Panc1 (cell line): ENCODE measurements around the gene KIAA0232. TPM values are rescaled to one million over a fixed set of nuclear protein-coding genes. Genes with fewer than 3 reads are reported as not detected.

ENCODE experiments used
- ATAC-seq: fragments of 200-7000 bp; cut with Tn5 transposase; 2 replicates; pipeline ENCODE4 v1.9.1; 2020; ENCODE audit warnings: mild to moderate bottlenecking, moderate library complexity
- BruUV-seq: library from RNA; stranded (reverse); fragments of 400-500 nt; replicated peaks from 2 replicates; lab custom pipeline; 2021; lab: Mats Ljungman, UMichigan
- CTCF ChIA-PET: fragments of 300-600 bp; sonication (Branson Sonifier 250); formaldehyde crosslinking; loops from one replicate; lab custom pipeline; 2022; ENCODE audit warnings: antibody characterized with exemption; lab: Charles Lee
- POLR2A ChIA-PET: fragments of 300-600 bp; sonication (Branson Sonifier 250); formaldehyde crosslinking; loops from one replicate; lab custom pipeline; 2022; ENCODE audit warnings: antibody characterized with exemption; lab: Charles Lee
- DNase-seq: peaks from one replicate; pipeline ENCODE4 v3.0.0-alpha.2; 2010; ENCODE audit warnings: low read depth, low spot score
- H3K27ac ChIP-seq: 2 replicates; pipeline ENCODE4 v1.5.1; 2011; ENCODE audit warnings: mild to moderate bottlenecking, low read length, inconsistent platforms
- H3K27me3 ChIP-seq: fragments of 200-500 bp; sonication (Bioruptor generic); 2 replicates; pipeline ENCODE4 v1.6.0; 2014; ENCODE audit warnings: low read length, inconsistent platforms; ENCODE audit not compliant: control insufficient read depth, insufficient read depth
- H3K36me3 ChIP-seq: fragments of 200-500 bp; sonication (Bioruptor generic); 2 replicates; pipeline ENCODE4 v1.5.1; 2014; ENCODE audit warnings: inconsistent platforms, mild to moderate bottlenecking, low read length, moderate library complexity; ENCODE audit not compliant: control insufficient read depth, insufficient read depth
- H3K4me1 ChIP-seq: 2 replicates; pipeline ENCODE4 v1.5.1; 2011; ENCODE audit warnings: inconsistent platforms, mild to moderate bottlenecking, low read length, moderate library complexity; ENCODE audit not compliant: control insufficient read depth, insufficient read depth
- H3K4me3 ChIP-seq, 2 experiments: 2 replicates each; pipeline ENCODE4 v1.5.1; 2011 to 2012; ENCODE audit warnings: low read depth in 2 of 2, low read length in 2 of 2, mild to moderate bottlenecking in 2 of 2, inconsistent platforms in 1 of 2, moderate library complexity in 1 of 2
- H3K9me3 ChIP-seq: fragments of 200-500 bp; sonication (Bioruptor generic); 2 replicates; pipeline ENCODE4 v1.5.1; 2014; ENCODE audit warnings: low read depth, mild to moderate bottlenecking, inconsistent platforms, low read length, moderate library complexity; ENCODE audit not compliant: control insufficient read depth, insufficient read depth
- POLR2AphosphoS5 ChIP-seq: IDR thresholded peaks from 2 replicates; pipeline ENCODE4 v1.6.1; 2012; ENCODE audit warnings: mild to moderate bottlenecking, low read depth, low read length, moderate library complexity
- SIN3A ChIP-seq: IDR thresholded peaks from 2 replicates; pipeline ENCODE4 v1.6.1; 2012; ENCODE audit warnings: low read depth, mild to moderate bottlenecking, low read length, moderate library complexity, borderline replicate concordance; ENCODE audit not compliant: insufficient read depth
- TCF7L2 ChIP-seq: IDR thresholded peaks from 2 replicates; pipeline ENCODE4 v1.6.1; 2011; ENCODE audit warnings: mild to moderate bottlenecking, low read depth, low read length, inconsistent platforms
- in situ Hi-C: cut with HindIII; loops from 2 replicates; pipeline ENCODE4 v1.10.0; 2016; ENCODE audit warnings: low sequenced_read_pairs, low pct_unique_long_range_greater_than_20kb
- intact Hi-C: fragments of 100-400 bp; cut with micrococcal nuclease; formaldehyde crosslinking; loops from one replicate; pipeline ENCODE4 v1.10.0; 2022; ENCODE audit not compliant: unreplicated experiment
- total RNA-seq: library from RNA; stranded (reverse); gene quantifications from one replicate; pipeline ENCODE4 v1.2.1, GENCODE V29; 2021; ENCODE audit not compliant: unreplicated experiment
- TF ChIP-seq, protein P1 (sequence below), 2 experiments: IDR thresholded peaks; 2 replicates each; pipeline ENCODE4 v1.6.1; 2011 to 2012; ENCODE audit warnings: low read depth in 2 of 2, control low read depth in 1 of 2, low read length in 1 of 2, mild to moderate bottlenecking in 1 of 2, moderate library complexity in 1 of 2; ENCODE audit not compliant: insufficient read depth in 1 of 2
- TF ChIP-seq, protein P2 (sequence below): fragments of 450-650 bp; IDR thresholded peaks from 2 replicates; pipeline ENCODE4 v1.5.1; 2017; ENCODE audit warnings: mild to moderate bottlenecking

KIAA0232 gene
- total RNA-seq, 1 experiment from 2014 or later, result 20.2 TPM

DNA sequence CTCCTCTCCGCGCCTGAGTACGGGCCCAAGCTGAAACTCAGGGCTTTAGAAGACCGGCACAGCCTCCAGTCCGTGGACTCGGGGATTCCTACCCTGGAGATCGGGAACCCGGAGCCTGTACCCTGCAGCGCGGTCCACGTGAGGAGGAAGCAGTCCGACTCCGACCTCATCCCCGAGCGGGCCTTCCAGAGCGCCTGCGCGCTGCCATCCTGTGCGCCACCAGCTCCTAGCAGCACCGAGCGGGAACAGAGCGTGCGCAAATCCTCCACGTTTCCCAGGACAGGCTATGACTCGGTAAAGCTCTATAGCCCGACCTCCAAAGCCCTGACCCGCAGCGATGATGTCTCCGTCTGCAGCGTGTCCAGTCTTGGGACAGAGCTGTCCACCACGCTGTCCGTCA lies 141.0 kb downstream of the KIAA0232 start:
- ATAC-seq (no peak), DNase-seq (no peak)
- TF ChIP-seq POLR2AphosphoS5 (no peak), TCF7L2 (no peak), SIN3A (no peak)
- TF ChIP-seq, protein P1, sequence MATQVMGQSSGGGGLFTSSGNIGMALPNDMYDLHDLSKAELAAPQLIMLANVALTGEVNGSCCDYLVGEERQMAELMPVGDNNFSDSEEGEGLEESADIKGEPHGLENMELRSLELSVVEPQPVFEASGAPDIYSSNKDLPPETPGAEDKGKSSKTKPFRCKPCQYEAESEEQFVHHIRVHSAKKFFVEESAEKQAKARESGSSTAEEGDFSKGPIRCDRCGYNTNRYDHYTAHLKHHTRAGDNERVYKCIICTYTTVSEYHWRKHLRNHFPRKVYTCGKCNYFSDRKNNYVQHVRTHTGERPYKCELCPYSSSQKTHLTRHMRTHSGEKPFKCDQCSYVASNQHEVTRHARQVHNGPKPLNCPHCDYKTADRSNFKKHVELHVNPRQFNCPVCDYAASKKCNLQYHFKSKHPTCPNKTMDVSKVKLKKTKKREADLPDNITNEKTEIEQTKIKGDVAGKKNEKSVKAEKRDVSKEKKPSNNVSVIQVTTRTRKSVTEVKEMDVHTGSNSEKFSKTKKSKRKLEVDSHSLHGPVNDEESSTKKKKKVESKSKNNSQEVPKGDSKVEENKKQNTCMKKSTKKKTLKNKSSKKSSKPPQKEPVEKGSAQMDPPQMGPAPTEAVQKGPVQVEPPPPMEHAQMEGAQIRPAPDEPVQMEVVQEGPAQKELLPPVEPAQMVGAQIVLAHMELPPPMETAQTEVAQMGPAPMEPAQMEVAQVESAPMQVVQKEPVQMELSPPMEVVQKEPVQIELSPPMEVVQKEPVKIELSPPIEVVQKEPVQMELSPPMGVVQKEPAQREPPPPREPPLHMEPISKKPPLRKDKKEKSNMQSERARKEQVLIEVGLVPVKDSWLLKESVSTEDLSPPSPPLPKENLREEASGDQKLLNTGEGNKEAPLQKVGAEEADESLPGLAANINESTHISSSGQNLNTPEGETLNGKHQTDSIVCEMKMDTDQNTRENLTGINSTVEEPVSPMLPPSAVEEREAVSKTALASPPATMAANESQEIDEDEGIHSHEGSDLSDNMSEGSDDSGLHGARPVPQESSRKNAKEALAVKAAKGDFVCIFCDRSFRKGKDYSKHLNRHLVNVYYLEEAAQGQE (IDR thresholded peaks at IDR 0.05; ENCODE audit: insufficient read depth in 1 of 2, low read depth in 2 of 2, low read length in 1 of 2), result no peak
- TF ChIP-seq, protein P2, sequence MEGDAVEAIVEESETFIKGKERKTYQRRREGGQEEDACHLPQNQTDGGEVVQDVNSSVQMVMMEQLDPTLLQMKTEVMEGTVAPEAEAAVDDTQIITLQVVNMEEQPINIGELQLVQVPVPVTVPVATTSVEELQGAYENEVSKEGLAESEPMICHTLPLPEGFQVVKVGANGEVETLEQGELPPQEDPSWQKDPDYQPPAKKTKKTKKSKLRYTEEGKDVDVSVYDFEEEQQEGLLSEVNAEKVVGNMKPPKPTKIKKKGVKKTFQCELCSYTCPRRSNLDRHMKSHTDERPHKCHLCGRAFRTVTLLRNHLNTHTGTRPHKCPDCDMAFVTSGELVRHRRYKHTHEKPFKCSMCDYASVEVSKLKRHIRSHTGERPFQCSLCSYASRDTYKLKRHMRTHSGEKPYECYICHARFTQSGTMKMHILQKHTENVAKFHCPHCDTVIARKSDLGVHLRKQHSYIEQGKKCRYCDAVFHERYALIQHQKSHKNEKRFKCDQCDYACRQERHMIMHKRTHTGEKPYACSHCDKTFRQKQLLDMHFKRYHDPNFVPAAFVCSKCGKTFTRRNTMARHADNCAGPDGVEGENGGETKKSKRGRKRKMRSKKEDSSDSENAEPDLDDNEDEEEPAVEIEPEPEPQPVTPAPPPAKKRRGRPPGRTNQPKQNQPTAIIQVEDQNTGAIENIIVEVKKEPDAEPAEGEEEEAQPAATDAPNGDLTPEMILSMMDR, result no peak
- Histone ChIP-seq H3K4me3 (no peak overlapping the region), H3K27ac (no peak overlapping the region), H3K27me3 (no peaks in the 10 kb centered on the region), H3K36me3 (no peaks in the 10 kb centered on the region), H3K4me1 (peaks cover under 1% of the 10 kb centered on the region), H3K9me3 (no peaks in the 10 kb centered on the region)
- POLR2A ChIA-PET, result no interaction called here
- intact Hi-C loops (no loop called here), in situ Hi-C loops (no loop called here)
- CTCF ChIA-PET, result no interaction called here
- BruUV-seq, result no TSS peak

DNA sequence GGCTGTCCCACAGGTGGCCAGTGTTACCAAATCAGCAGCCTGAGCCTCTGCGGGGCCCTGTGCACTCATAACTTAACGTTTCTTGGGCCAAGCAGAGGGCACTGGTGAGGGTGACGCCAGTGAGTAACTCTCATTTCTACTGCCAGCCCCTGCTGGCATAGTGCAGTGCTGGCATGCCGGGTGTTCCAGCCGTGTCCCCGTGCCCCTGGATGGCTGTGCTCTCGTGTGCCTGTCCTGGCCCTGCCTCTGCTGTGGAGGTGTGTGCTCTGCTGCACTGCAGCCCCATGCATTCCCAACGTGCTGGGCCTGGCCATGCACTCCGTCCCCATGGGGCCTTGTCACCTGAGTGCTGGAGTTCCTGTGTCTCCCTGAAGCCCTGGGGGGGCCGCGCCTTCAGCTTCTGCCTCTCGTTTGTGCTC lies 141.8 kb downstream of the KIAA0232 start:
- BruUV-seq, result no TSS peak

More for the DNA sequence above, 141.8 kb downstream of the KIAA0232 start:
- ChIA-PET CTCF (no interaction called here), POLR2A (no interaction called here)
- DNase-seq (no peak), ATAC-seq (no peak)
- intact Hi-C loops (no loop called here), in situ Hi-C loops (no loop called here)
- TF ChIP-seq POLR2AphosphoS5, result no peak
- TF ChIP-seq, protein P1 (IDR thresholded peaks at IDR 0.05; ENCODE audit: insufficient read depth in 1 of 2, low read depth in 2 of 2, low read length in 1 of 2), result no peak
- no peak for TF ChIP-seq SIN3A
- TF ChIP-seq TCF7L2, result no peak
- TF ChIP-seq, protein P2, result no peak
- Histone ChIP-seq H3K9me3 (no peaks in the 10 kb centered on the region), H3K27ac (no peak overlapping the region), H3K27me3 (no peaks in the 10 kb centered on the region), H3K4me3 (no peak overlapping the region), H3K4me1 (peaks cover 2% of the 10 kb centered on the region; the same call in 1 of the 2 replicates), H3K36me3 (no peaks in the 10 kb centered on the region)
